IPS-15b (cell line): ENCODE data around the gene ALPG.
"Not testable (repeated sequence)": the region's sequence is repeated elsewhere in the genome, so short reads cannot be mapped to it uniquely, and the experiment has no call there.

Experiments
- H3K27me3 ChIP-seq: one replicate; pipeline ENCODE4 v1.6.1; 2013; ENCODE audit warnings: low read length; ENCODE audit not compliant: control insufficient read depth, insufficient read depth
- H3K36me3 ChIP-seq: one replicate; pipeline ENCODE4 v1.6.1; 2013; ENCODE audit warnings: low read length; ENCODE audit not compliant: control insufficient read depth, insufficient read depth
- H3K4me1 ChIP-seq: one replicate; pipeline ENCODE4 v1.6.1; 2013; ENCODE audit warnings: mild to moderate bottlenecking, low read length; ENCODE audit not compliant: control insufficient read depth, insufficient read depth
- H3K4me3 ChIP-seq: one replicate; pipeline ENCODE4 v1.5.1; 2013; ENCODE audit warnings: low read depth, low read length
- H3K9ac ChIP-seq: one replicate; pipeline ENCODE4 v1.6.1; 2013; ENCODE audit warnings: low read depth, mild to moderate bottlenecking, low read length
- H3K9me3 ChIP-seq: one replicate; pipeline ENCODE4 v1.6.1; 2013; ENCODE audit warnings: mild to moderate bottlenecking, low read length; ENCODE audit not compliant: control insufficient read depth, insufficient read depth

The ALPG gene

GRCh38 chr2:232368311-232368731, 38.3 kb upstream of the ALPG start:
- Histone ChIP-seq H3K4me3 (no peak overlapping the region), H3K27me3 (no peaks in the 10 kb centered on the region), H3K36me3 (no peaks in the 10 kb centered on the region), H3K4me1 (no peaks in the 10 kb centered on the region), H3K9ac (no peak overlapping the region), H3K9me3 (no peaks in the 10 kb centered on the region)

DNA sequence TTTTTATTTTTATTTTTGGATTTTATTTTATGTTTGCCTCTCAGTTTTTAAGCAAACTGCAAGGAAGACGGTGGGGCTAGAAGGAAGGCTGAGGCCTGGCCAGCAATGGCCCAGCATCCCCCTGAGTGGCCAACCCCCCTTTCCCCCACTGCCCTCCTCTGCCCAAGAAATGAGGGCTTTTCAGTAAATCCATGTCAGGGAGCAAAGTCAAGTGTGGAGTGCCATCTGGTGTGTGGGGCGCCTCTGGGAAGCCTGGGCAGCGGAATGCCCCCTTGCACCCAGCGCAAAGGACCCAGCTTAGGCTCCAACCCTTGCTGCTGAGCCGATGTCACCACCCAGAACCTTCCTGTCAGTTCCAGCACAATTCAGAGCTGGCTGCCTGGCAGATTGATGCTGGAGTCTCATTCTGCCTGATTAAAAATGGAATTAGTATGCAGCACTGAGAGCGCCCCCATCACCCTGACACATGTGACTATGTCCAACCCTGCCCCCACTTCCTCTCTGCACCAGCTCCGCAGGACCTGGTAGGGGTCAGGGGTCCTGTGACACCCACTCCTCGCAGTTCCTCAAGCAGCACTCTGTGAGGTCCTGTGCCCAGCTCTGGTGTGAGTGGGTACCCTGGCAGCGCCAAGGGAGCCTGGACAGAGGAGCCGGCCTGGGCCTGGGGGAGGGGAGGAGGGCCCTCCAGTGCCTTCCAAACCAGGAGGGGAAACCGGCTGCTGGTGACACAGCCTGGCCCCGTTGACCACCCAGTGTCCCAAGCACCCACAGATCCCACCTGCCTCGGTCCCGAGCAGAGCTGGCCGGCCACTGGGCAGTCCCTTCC, 37.3 kb upstream of the ALPG start:
- H3K4me3 ChIP-seq: no peak overlapping the region
- H3K4me1 ChIP-seq: peaks cover under 1% of the 10 kb centered on the region
- H3K9me3 ChIP-seq: no peaks in the 10 kb centered on the region
- no peaks in the 10 kb centered on the region for H3K27me3 ChIP-seq
- H3K36me3 ChIP-seq: no peaks in the 10 kb centered on the region
- no peak overlapping the region for H3K9ac ChIP-seq

DNA sequence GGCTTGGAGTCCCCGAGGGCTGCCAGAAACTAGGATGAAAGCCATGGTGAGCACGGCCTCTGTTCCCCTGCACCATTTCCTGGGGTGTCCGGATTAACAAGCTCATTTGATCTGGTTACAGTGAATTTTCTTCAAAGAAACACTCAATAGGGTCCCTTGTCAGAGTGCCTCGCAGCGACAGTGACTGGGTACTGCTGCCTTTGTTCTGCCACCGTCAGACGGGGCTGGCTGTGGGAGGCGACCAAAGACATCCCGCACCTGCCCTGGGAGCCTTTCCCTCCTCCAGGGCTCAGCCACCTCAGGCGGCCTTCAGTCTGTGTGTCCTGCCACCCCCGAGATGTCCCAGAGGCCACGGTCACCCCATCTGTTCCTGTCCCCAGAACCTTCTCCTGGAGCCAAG, 36.6 kb upstream of the ALPG start:
- not testable (repeated sequence) for H3K9me3 ChIP-seq, H3K27me3 ChIP-seq, H3K4me3 ChIP-seq, H3K9ac ChIP-seq, H3K4me1 ChIP-seq, H3K36me3 ChIP-seq

DNA sequence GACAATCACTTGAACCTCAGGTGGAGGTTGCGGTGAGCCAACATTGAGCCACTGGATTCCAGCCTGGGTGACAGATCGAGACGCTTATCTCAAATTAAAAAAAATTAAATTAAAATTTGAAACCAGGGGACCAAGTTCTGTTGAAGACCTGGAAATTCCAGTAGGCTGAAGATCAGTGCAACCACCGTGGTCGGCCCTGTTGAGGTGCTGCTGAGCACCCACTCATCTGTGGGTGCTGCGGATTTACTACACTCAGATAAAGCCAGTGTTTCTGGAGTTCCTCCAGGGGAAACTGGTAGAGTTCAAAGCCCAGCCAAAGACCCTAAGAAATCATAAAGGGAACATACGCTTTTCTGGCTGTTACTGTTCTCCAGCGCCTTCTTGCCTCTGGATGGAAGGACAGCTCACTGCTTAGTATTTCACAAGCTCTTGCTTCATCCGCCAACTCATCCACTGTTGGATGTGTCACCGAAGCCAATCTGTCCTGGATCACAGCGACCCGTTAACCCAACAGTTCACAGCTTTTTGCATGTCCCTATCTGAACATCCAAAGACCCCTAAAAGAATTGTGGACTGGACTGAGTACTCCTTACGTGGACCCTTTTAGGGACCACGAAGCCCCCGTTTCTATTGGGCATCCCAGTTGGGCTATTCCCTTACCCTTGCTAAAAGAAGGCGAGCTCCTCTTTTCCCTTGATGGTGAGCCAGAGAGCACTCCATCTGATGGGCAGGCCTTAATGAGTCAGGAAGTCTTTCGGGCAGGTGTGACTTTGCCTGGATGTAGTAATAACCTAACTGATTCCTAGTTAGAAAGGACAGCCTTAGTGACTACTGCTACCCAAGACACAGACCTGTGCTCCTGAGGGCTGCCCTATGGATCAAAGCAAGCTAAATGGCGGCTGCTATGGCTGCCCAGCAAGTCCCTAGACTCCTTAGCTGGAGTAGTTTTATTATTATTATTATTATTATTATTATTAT, 34.1 kb upstream of the ALPG start:
- Histone ChIP-seq H3K36me3 (no peaks in the 10 kb centered on the region), H3K4me3 (no peak overlapping the region), H3K9me3 (no peaks in the 10 kb centered on the region), H3K27me3 (no peaks in the 10 kb centered on the region), H3K4me1 (peaks cover 12% of the 10 kb centered on the region), H3K9ac (no peak overlapping the region)

GRCh38 chr2:232374356-232374755, 32.3 kb upstream of the ALPG start:
- no peaks in the 10 kb centered on the region for H3K27me3 ChIP-seq
- H3K36me3 ChIP-seq: no peaks in the 10 kb centered on the region
- peaks cover 12% of the 10 kb centered on the region for H3K4me1 ChIP-seq
- no peak overlapping the region for H3K4me3 ChIP-seq
- no peak overlapping the region for H3K9ac ChIP-seq
- no peaks in the 10 kb centered on the region for H3K9me3 ChIP-seq

- Histone ChIP-seq H3K27me3 (no peaks in the 10 kb centered on the region), H3K36me3 (no peaks in the 10 kb centered on the region), H3K9me3 (no peaks in the 10 kb centered on the region), H3K9ac (no peak overlapping the region), H3K4me3 (no peak overlapping the region), H3K4me1 (peaks cover 12% of the 10 kb centered on the region)
Measured at GRCh38 chr2:232375164-232375563, 31.5 kb upstream of the ALPG start.

- no peaks in the 10 kb centered on the region for H3K36me3 ChIP-seq
Measured at GRCh38 chr2:232376260-232376659, 30.4 kb upstream of the ALPG start.

DNA sequence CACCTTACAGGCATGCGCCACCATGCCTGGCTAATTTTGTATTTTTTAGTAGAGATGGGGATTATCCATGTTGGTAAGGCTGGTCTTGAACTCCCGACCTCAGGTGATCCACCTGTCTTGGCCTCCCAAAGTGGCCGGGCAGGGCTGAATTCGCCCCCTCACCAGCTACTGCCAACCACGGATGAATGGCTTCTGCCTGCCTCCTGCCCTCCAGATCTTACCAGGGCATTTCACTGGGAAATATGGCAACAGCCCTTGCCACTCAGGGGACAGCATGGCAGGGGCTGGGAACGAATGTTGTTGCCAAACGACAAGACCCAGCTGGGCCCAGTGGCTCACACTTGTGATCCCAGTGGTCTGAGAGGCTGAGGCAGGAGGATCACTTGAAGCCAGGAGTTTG, 29.9 kb upstream of the ALPG start:
- Histone ChIP-seq H3K4me1 (peaks cover 12% of the 10 kb centered on the region), H3K9ac (no peak overlapping the region), H3K27me3 (no peaks in the 10 kb centered on the region), H3K36me3 (no peaks in the 10 kb centered on the region), H3K4me3 (no peak overlapping the region), H3K9me3 (no peaks in the 10 kb centered on the region)

More at GRCh38 chr2:232376260-232376659, 30.4 kb upstream of the ALPG start:
- H3K9ac ChIP-seq: no peak overlapping the region
- H3K4me3 ChIP-seq: no peak overlapping the region
- H3K4me1 ChIP-seq: peaks cover 12% of the 10 kb centered on the region
- H3K9me3 ChIP-seq: no peaks in the 10 kb centered on the region
- H3K27me3 ChIP-seq: no peaks in the 10 kb centered on the region

GRCh38 chr2:232377319-232377718, 29.3 kb upstream of the ALPG start:
- Histone ChIP-seq H3K9ac (no peak overlapping the region), H3K36me3 (no peaks in the 10 kb centered on the region), H3K27me3 (no peaks in the 10 kb centered on the region), H3K9me3 (no peaks in the 10 kb centered on the region), H3K4me1 (peaks cover 14% of the 10 kb centered on the region), H3K4me3 (no peak overlapping the region)

DNA sequence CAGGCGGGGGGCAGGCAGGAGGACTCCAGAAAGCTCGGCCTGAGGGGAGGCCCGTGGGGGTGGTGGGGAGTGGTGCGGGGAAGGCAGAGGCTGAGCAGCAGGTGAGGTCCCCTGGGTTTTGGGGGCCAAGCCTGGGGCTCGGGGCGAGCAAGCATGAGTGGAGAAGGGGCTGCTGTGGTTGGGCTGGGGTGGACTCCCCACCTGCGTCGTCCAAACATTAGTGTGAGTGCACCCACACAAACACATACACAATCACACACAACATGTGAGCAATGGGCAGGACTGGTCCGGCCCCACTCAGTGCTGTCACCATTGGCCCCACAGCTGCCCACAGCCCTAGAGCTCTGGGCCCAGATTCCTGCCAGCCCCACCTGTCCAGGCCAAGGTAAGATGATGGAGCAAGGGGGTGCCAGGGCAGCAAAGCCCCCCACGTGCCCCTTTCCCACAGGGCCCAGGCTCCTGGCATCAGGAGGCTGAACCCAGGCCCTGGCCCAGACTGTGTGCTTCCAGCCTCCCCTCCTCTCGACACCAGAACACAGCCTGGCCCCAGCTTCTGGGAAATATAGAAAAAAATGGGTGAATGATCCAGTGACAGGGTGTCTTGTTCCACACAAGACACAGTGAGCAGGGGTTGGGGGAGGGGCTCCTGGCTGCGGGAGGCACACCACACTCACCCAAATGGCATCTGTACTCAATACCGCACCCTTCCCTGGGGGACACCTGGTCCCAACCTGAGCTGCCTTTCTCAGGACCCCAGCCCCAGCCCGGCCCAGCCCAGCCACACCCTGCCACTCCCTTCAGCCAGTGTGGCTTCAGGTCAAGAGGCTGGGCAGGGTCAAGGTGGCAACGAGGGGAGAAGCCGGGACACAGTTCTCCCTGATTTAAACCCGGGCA, 28.6 kb upstream of the ALPG start:
- Histone ChIP-seq H3K9ac (no peak overlapping the region), H3K36me3 (no peaks in the 10 kb centered on the region), H3K4me3 (no peak overlapping the region), H3K9me3 (no peaks in the 10 kb centered on the region), H3K4me1 (peaks cover 14% of the 10 kb centered on the region), H3K27me3 (no peaks in the 10 kb centered on the region)

- not testable (repeated sequence) for H3K36me3 ChIP-seq, H3K4me3 ChIP-seq, H3K9me3 ChIP-seq, H3K27me3 ChIP-seq, H3K9ac ChIP-seq
- peaks cover 14% of the 10 kb centered on the region for H3K4me1 ChIP-seq
Measured at GRCh38 chr2:232378735-232379151, 27.9 kb upstream of the ALPG start, which contains the start of gene ALPP. Gene ALPP, plus strand, starts transcription at chr2:232378751. Its CDS starts 52 bp downstream, at chr2:232378803.
